Stimulated activated naive CD8-positive, alpha-beta T cell treated with anti-CD3 and anti-CD28 coated beads, Interleukin-15, Interleukin-2, amounts not matched to agents 100 ng/mL and 50 ng/mL, for 24 hours (primary cell): ENCODE data around the gene TDRD12.
"Not testable (repeated sequence)": the region's sequence is repeated elsewhere in the genome, so short reads cannot be mapped to it uniquely, and the experiment has no call there.

Source experiments
- H3K27ac Mint-ChIP-seq: one replicate; pipeline ENCODE4 v1.8.0; 2021; ENCODE audit warnings: mild to moderate bottlenecking, mixed read lengths
- H3K27me3 Mint-ChIP-seq: one replicate; pipeline ENCODE4 v1.8.0; 2021; ENCODE audit warnings: mixed read lengths
- H3K36me3 Mint-ChIP-seq: one replicate; pipeline ENCODE4 v1.8.0; 2021; ENCODE audit warnings: low read depth, mixed read lengths
- H3K4me1 Mint-ChIP-seq: one replicate; pipeline ENCODE4 v1.8.0; 2021; ENCODE audit warnings: low read depth, mixed read lengths
- H3K4me3 Mint-ChIP-seq: one replicate; pipeline ENCODE4 v1.8.0; 2021; ENCODE audit warnings: mild to moderate bottlenecking, mixed read lengths
- H3K9me3 Mint-ChIP-seq: one replicate; pipeline ENCODE4 v1.8.0; 2021; ENCODE audit warnings: mixed read lengths

Gene TDRD12

DNA sequence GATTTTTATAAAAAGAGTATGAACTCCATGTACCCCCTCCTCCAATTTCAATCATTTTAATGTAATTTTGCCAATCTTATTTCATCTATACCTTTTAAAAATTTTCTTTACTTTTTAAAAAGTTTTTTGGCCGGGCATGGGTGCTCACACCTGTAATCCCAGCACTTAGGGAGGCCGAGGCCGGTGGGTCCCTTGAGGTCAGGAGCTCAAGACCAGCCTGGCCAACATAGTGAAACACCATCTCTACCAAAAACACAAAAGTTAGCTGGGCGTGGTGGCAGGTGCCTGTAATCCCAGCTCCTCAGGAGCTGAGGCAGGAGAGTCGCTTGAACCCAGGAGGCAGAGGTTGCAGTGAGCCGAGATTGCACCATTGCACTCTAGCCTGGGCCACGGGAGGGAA is 113.8 kb downstream of the TDRD12 start:
- H3K36me3 Mint-ChIP-seq, H3K9me3 Mint-ChIP-seq, H3K4me1 Mint-ChIP-seq, H3K27ac Mint-ChIP-seq, H3K27me3 Mint-ChIP-seq, H3K4me3 Mint-ChIP-seq: not testable (repeated sequence)

GRCh38 chr19:32837531-32837930 is 118.0 kb downstream of the TDRD12 start:
- no peak overlapping the region for H3K4me3 Mint-ChIP-seq
- peaks cover 17% of the 10 kb centered on the region for H3K9me3 Mint-ChIP-seq
- no peak overlapping the region for H3K27ac Mint-ChIP-seq

DNA sequence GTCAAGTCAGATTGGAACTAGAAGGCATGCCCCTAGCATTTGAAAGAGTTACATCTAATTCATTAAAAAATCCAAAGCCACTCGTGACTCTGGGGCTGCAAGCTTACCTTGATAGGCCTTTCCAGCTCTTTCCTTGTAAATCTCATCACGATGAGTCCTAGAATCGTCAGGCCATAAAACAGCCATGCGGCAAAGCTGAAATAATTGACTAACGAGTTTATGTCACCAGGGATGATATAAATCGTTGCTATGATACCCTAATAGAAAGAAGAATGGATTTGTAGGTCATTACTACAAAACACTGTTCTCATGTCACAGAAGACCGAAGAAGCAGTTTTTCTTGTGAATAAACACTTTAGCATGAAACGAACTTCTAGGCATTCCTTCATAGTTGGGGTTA is 122.5 kb downstream of the TDRD12 start:
- Mint-ChIP-seq H3K27me3 (no peaks in the 10 kb centered on the region), H3K4me3 (no peak overlapping the region), H3K36me3 (peaks cover 14% of the 10 kb centered on the region), H3K9me3 (peaks cover 17% of the 10 kb centered on the region), H3K4me1 (peaks cover 5% of the 10 kb centered on the region), H3K27ac (no peak overlapping the region)

More at GRCh38 chr19:32837531-32837930, 118.0 kb downstream of the TDRD12 start:
- H3K36me3 Mint-ChIP-seq = peaks cover 14% of the 10 kb centered on the region
- H3K27me3 Mint-ChIP-seq = no peaks in the 10 kb centered on the region
- peaks cover 5% of the 10 kb centered on the region for H3K4me1 Mint-ChIP-seq

- Mint-ChIP-seq H3K27ac (no peak overlapping the region), H3K27me3 (no peaks in the 10 kb centered on the region), H3K36me3 (peaks cover 14% of the 10 kb centered on the region), H3K4me1 (no peaks in the 10 kb centered on the region), H3K4me3 (no peak overlapping the region), H3K9me3 (peaks cover 17% of the 10 kb centered on the region)
These were observed 124.2 kb downstream of the TDRD12 start for GRCh38 chr19:32843716-32844245.

GRCh38 chr19:32848035-32848434 is 128.5 kb downstream of the TDRD12 start:
- H3K27me3 Mint-ChIP-seq, H3K4me1 Mint-ChIP-seq, H3K9me3 Mint-ChIP-seq, H3K4me3 Mint-ChIP-seq, H3K27ac Mint-ChIP-seq, H3K36me3 Mint-ChIP-seq: not testable (repeated sequence)

- H3K27ac Mint-ChIP-seq = no peak overlapping the region
- no peaks in the 10 kb centered on the region for H3K4me1 Mint-ChIP-seq
- H3K36me3 Mint-ChIP-seq = no peaks in the 10 kb centered on the region
- H3K27me3 Mint-ChIP-seq = no peaks in the 10 kb centered on the region
- no peaks in the 10 kb centered on the region for H3K9me3 Mint-ChIP-seq
- H3K4me3 Mint-ChIP-seq = no peak overlapping the region
These were observed 132.6 kb downstream of the TDRD12 start for GRCh38 chr19:32852216-32852615.

DNA sequence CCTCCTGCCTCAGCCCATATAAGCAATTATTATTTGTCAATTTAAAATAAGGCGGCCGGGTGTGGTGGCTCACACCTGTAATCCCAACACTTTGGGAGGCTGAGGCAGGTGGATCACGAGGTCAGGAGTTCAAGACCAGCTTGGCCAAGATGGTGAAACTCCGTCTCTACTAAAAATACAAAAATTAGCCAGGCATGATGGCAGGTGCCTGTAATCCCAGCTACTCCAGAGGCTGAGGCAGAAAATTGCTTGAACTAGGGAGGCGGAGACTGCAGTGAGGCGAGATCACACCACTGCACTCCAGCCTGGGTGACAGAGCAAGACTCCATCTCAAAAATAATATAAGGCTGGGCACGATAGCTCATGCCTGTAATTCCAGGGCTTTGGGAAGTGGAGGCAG is 137.3 kb downstream of the TDRD12 start:
- H3K4me3 Mint-ChIP-seq, H3K9me3 Mint-ChIP-seq, H3K4me1 Mint-ChIP-seq, H3K36me3 Mint-ChIP-seq, H3K27ac Mint-ChIP-seq, H3K27me3 Mint-ChIP-seq: not testable (repeated sequence)

- H3K9me3 Mint-ChIP-seq = no peaks in the 10 kb centered on the region
- H3K36me3 Mint-ChIP-seq = no peaks in the 10 kb centered on the region
- H3K4me1 Mint-ChIP-seq = no peaks in the 10 kb centered on the region
- H3K4me3 Mint-ChIP-seq = no peak overlapping the region
- H3K27me3 Mint-ChIP-seq = no peaks in the 10 kb centered on the region
- no peak overlapping the region for H3K27ac Mint-ChIP-seq
These were observed 138.0 kb downstream of the TDRD12 start for GRCh38 chr19:32857584-32857983.

GRCh38 chr19:32858155-32858554 is 138.6 kb downstream of the TDRD12 start:
- H3K27me3 Mint-ChIP-seq = no peaks in the 10 kb centered on the region
- H3K4me1 Mint-ChIP-seq = no peaks in the 10 kb centered on the region
- H3K36me3 Mint-ChIP-seq = no peaks in the 10 kb centered on the region
- no peak overlapping the region for H3K27ac Mint-ChIP-seq
- no peak overlapping the region for H3K4me3 Mint-ChIP-seq
- H3K9me3 Mint-ChIP-seq = no peaks in the 10 kb centered on the region

DNA sequence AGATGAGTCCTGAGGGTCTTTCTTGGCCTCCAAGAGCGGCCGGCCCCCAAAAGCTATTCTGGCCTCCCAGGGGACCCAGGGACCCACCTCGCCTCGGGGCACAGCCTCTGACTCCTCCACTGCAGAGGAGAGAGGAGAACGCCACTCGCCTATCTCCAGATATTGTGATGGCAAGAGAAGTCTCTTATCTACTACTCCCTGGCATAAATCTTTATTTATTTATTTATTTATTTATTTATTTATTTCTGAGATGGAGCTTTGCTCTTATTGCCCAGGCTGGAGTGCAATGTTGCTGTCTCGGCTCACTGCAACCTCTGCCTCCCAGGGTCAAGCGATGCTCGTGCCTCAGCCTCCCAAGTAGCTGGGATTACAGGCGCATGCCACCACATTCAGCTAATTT is 139.0 kb downstream of the TDRD12 start:
- Mint-ChIP-seq H3K4me1 (no peaks in the 10 kb centered on the region), H3K27me3 (no peaks in the 10 kb centered on the region), H3K27ac (no peak overlapping the region), H3K4me3 (no peak overlapping the region), H3K9me3 (no peaks in the 10 kb centered on the region), H3K36me3 (no peaks in the 10 kb centered on the region)

DNA sequence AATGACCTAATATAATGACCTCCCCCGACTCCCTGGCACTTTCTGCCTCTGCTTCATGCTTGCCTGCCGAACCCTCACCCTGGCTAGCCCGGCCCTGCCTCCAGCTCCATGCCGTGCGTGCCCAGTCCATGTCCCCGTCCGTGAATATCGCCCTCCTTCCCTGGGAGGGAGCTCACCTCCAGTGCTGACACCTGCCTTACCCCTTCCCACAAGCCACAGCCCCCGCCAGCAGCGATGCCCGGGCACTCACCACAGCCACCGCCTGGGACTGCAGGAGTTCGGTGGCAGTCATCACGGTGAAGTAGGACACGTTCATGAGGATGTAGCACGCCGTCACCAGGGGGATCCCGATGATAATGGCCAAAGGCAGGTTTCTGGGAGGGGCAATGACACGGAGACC is 140.0 kb downstream of the TDRD12 start:
- H3K4me3 Mint-ChIP-seq = no peak overlapping the region

DNA sequence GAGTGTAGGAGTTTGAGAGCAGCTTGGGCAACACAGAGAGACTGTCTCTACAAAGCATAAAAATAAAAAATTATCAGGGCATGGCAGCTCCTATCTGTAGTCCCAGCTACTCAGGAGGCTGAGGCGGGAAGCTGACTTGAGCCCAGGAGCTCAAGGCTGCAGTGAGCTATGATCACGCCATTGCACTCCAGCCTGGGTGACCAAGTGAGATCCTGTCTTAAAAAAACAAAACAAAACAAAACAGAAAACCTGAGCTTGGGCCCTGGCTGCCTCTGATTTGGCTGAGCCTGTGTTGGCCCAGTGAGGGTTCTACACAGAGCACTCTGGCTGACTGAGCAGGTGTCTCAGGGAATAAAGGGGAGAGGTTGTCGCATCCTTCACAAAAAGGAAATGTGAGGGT is 142.0 kb downstream of the TDRD12 start:
- H3K36me3 Mint-ChIP-seq = no peaks in the 10 kb centered on the region
- no peaks in the 10 kb centered on the region for H3K9me3 Mint-ChIP-seq
- H3K4me1 Mint-ChIP-seq = no peaks in the 10 kb centered on the region
- H3K27me3 Mint-ChIP-seq = no peaks in the 10 kb centered on the region
- no peak overlapping the region for H3K27ac Mint-ChIP-seq
- no peak overlapping the region for H3K4me3 Mint-ChIP-seq

More for the DNA sequence above, 140.0 kb downstream of the TDRD12 start:
- Mint-ChIP-seq H3K9me3 (no peaks in the 10 kb centered on the region), H3K27me3 (no peaks in the 10 kb centered on the region), H3K27ac (no peak overlapping the region), H3K4me1 (no peaks in the 10 kb centered on the region), H3K36me3 (no peaks in the 10 kb centered on the region)

DNA sequence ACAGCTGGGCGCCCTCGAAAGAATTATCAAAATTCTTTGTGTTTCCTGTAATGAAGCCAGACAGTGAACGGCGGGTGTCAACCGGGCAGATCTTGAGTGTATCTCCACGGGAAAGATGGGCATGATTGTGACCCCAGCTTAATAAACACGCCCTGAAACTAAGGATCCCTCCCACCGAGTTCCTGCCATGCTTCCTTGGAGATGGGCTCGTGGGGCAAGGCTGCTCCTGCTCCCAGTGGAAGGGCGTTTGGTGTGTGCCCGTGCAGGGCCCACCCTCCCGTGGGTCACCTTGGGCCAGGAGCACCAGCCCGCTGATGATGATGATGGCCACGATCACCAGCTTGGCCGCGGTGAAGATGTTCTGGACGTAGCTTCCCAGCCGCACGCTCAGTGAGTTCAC is 142.6 kb downstream of the TDRD12 start:
- Mint-ChIP-seq H3K36me3 (no peaks in the 10 kb centered on the region), H3K4me1 (no peaks in the 10 kb centered on the region), H3K27me3 (no peaks in the 10 kb centered on the region), H3K27ac (no peak overlapping the region), H3K4me3 (no peak overlapping the region), H3K9me3 (no peaks in the 10 kb centered on the region)

DNA sequence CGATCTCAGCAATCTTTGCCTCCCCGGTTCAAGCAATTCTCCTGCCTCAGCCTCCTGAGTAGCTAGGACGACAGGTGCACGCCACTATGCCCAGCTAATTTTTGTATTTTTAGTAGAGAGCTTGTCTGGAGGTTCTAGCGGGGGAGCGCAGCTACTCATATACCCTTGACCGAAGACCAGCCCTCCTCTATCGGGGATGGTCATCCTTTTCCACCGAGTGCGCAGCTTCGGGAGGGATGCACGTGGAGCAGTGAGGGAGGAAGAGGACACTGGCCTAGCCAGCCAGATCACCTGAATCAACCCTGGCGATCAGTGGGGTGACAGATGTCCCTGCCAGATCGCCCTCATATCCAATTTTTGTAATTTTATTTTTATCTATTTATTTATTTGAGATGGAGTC is 143.2 kb downstream of the TDRD12 start:
- Mint-ChIP-seq H3K4me3 (no peak overlapping the region), H3K36me3 (no peaks in the 10 kb centered on the region), H3K27me3 (no peaks in the 10 kb centered on the region), H3K4me1 (no peaks in the 10 kb centered on the region), H3K27ac (no peak overlapping the region), H3K9me3 (no peaks in the 10 kb centered on the region)

DNA sequence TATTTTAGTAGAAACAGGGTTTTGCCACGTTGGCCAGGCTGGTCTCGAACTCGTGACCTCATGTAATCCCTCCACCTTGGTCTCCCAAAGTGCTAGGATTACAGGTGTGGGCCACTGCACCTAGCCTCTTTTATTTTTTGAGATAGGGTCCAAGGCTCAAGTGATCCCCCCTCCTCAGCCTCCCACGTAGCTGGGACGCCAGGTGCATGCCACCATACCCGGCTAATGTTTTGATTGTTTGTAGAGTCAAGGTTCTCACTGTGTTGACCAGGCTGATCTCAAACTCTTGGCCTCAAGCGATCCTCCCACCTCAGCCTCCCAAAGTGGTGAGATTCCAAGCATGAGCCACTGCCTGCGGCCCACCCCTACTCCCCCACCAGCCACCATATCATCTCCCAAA is 143.7 kb downstream of the TDRD12 start:
- Mint-ChIP-seq H3K9me3 (no peaks in the 10 kb centered on the region), H3K36me3 (no peaks in the 10 kb centered on the region), H3K27me3 (no peaks in the 10 kb centered on the region), H3K27ac (no peak overlapping the region), H3K4me3 (no peak overlapping the region), H3K4me1 (no peaks in the 10 kb centered on the region)

- Mint-ChIP-seq H3K27ac (no peak overlapping the region), H3K4me1 (no peaks in the 10 kb centered on the region), H3K27me3 (no peaks in the 10 kb centered on the region), H3K36me3 (no peaks in the 10 kb centered on the region), H3K4me3 (no peak overlapping the region), H3K9me3 (no peaks in the 10 kb centered on the region)
These were observed 144.3 kb downstream of the TDRD12 start for GRCh38 chr19:32863841-32864240.
